GM12891 (cell line): ENCODE results near the gene GALNT13.

Source experiments
- POLR2A ChIP-seq: IDR thresholded peaks from 2 replicates; pipeline ENCODE4 v1.6.1; 2011; ENCODE audit warnings: low read depth, low read length, control low read depth
- POLR2AphosphoS5 ChIP-seq: IDR thresholded peaks from 2 replicates; pipeline ENCODE4 v1.6.1; 2011; ENCODE audit warnings: low read depth, low read length, control low read depth
- POU2F2 ChIP-seq: IDR thresholded peaks from 2 replicates; pipeline ENCODE4 v1.6.1; 2011; ENCODE audit warnings: low read depth, mild to moderate bottlenecking, control low read depth, low read length, moderate library complexity
- SPI1 ChIP-seq: IDR thresholded peaks from 2 replicates; pipeline ENCODE4 v1.6.1; 2011; ENCODE audit warnings: low read depth, low read length, control low read depth
- TAF1 ChIP-seq: IDR thresholded peaks from 2 replicates; pipeline ENCODE4 v1.6.1; 2011; ENCODE audit warnings: low read depth, low read length, control low read depth

GRCh38 chr2:154187948-154188347 lies 316.2 kb downstream of the GALNT13 start:
- TF ChIP-seq SPI1 (no peak), TAF1 (no peak), POLR2A (no peak), POLR2AphosphoS5 (no peak), POU2F2 (no peak)
